ENCODE data around the gene NAPB.
"Not testable (repeated sequence)": the region's sequence is repeated elsewhere in the genome, so short reads cannot be mapped to it uniquely, and the experiment has no call there.

The NAPB gene

DNA sequence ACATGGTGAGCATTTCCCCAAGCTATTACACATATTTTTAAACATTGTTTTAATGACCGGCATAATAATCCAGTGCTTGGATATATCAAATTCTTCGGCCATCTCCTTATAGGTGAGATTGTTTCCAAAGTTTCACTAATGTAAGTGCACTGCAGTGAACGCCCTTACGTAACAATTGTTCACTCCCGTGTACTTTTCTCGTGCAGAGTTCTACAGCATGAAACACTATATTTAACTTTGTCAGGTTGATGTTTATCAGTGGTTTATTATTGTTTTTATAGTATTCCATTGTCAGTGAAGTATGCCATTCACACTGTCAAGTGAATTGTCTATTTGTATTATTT is 62.8 kb downstream of the NAPB start:
- no peaks in the 10 kb centered on the region for H3K27me3 Mint-ChIP-seq
- peaks cover 24% of the 10 kb centered on the region for H3K4me1 Mint-ChIP-seq
- DNase-seq (ENCODE audit: low spot score in 2 of 2), result no peak
- peak overlapping the region; percentile 95 for H3K4me3 Mint-ChIP-seq
- no peak for ATAC-seq (replicated peaks; ENCODE audit: extremely low read depth, poor library complexity, severe bottlenecking)
- peak overlapping the region; percentile 98 for H3K27ac Mint-ChIP-seq (ENCODE audit: low read depth)
- H3K36me3 Mint-ChIP-seq (ENCODE audit: insufficient read depth), result peaks cover 32% of the 10 kb centered on the region
- no peaks in the 10 kb centered on the region for H3K9me3 Mint-ChIP-seq

DNA sequence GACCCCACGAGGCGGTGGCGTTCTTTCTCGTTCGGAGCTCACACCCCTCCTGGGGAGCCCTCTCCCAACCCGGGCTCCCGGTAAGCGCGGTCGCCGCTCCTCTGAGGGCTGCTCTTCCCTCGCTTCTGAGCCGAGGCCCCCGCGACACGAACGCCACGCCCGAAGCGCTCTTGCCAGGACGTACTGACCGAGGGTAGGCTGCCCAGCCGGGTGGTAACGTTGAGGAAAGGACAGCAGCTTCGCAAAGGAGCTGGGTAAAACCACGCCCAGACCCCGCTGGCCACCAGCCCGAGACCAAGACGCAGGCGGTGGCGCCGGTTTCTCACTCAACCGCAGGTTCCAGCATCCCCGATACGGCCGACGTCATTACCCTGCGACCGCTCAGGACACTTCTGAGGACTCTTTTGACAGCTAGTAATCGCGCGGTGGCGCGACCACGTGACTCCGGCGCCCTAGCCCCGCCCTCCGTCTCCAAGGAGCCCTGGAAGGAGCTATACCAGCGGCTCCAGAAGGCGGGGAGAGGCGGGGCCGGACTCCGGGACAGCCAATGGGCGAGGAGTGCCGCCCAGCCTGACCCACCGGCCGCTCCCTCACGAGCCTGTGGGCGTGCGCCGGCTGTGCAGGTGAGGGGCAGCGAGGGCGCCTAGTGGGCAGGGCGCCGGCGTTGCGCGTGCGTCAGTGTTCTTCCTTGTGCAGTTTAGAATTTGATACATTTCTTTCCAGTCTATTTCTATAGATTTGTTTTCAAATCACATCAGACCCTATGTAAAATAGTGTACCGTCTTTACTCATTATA is 63.3 kb downstream of the NAPB start:
- Mint-ChIP-seq H3K9me3 (no peaks in the 10 kb centered on the region), H3K36me3 (ENCODE audit: insufficient read depth) (peaks cover 30% of the 10 kb centered on the region), H3K4me3 (peak overlapping the region; percentile 95), H3K27ac (ENCODE audit: low read depth) (peak overlapping the region; percentile 98), H3K4me1 (peaks cover 19% of the 10 kb centered on the region), H3K27me3 (no peaks in the 10 kb centered on the region)
- peak; percentile 99 for DNase-seq (ENCODE audit: low spot score in 2 of 2)
- peak; percentile 63 for ATAC-seq (replicated peaks; ENCODE audit: extremely low read depth, poor library complexity, severe bottlenecking)

DNA sequence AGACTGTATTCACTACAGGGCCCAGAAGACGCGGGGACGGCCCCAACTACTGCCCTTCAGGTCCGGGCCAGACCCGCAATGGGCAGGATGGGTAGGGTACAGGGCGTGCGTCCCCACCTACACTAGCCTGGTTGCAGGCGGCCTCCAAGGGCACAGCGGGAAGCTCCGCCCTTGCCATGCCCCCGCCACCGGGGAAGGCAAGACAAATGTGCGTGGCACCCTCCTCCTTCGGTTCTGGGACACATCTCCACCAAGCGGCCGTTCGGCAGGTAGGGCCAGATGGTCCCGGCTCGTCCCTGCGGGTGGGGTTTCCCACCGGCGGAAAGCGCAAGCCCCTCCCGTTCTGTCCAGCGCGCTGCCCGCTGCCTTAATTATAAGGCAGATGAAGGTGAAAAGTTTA is 65.1 kb downstream of the NAPB start:
- no peaks in the 10 kb centered on the region for H3K27me3 Mint-ChIP-seq

DNA sequence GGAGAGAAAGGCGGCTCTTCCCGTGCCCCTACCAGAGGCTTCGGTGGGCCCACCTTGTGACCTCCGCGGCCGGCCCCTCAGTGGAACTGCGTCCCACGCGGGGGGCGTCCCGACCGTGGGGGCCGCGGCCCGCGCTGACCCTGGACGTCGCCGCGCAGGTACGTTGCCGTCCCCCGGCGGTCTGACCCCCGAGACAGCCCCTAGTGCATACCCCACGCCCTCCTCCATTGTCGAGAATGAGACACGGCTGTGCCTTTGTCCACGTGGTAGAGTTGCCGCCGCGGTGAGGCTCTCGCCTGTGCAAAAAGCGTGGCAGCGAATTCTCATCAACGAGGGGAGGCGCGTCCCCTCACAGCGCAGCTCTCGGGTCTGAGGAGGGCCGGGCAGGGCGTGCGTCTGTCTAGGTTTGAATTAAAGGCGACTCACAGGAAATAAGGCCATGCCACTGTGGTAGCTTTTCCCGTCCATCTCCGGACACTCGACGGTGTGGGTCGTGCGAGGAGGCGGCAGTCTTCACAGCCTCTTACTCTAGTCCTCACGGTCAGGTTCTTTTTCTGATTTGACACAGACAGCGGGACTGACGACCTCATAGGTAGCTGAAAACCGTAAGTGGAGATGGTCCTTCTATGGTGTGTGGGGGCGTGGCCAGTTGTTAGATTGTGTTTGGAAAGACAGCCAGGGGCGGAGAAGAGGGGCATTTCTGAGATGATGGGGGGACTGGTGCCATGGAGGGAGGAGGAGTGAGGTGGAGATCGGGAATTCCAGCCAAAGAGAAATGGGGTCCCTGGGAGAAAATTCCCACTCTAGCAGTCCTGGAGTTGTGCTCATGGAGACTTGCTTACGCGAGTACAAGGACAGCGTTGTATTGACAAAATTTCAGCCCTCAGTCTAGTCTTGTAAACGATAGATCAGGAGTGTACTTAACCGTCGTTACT is 70.1 kb downstream of the NAPB start:
- ATAC-seq (replicated peaks; ENCODE audit: extremely low read depth, poor library complexity, severe bottlenecking) (peak; percentile 35), DNase-seq (ENCODE audit: low spot score in 2 of 2) (peak; percentile 48 to 59)
- peaks cover 20% of the 10 kb centered on the region for H3K4me1 Mint-ChIP-seq
- peak overlapping the region; percentile 98 for H3K4me3 Mint-ChIP-seq
- no peaks in the 10 kb centered on the region for H3K9me3 Mint-ChIP-seq
- peaks cover 27% of the 10 kb centered on the region for H3K36me3 Mint-ChIP-seq (ENCODE audit: insufficient read depth)
- no peaks in the 10 kb centered on the region for H3K27me3 Mint-ChIP-seq
- peak overlapping the region; percentile 100 for H3K27ac Mint-ChIP-seq (ENCODE audit: low read depth)

More for the DNA sequence above, 65.1 kb downstream of the NAPB start:
- no peak overlapping the region for H3K27ac Mint-ChIP-seq (ENCODE audit: low read depth)
- peaks cover 23% of the 10 kb centered on the region for H3K36me3 Mint-ChIP-seq (ENCODE audit: insufficient read depth)
- ATAC-seq (replicated peaks; ENCODE audit: extremely low read depth, poor library complexity, severe bottlenecking) (no peak), DNase-seq (ENCODE audit: low spot score in 2 of 2) (no peak)
- H3K9me3 Mint-ChIP-seq, result no peaks in the 10 kb centered on the region
- peak overlapping the region; percentile 95 for H3K4me3 Mint-ChIP-seq
- peaks cover 18% of the 10 kb centered on the region for H3K4me1 Mint-ChIP-seq

DNA sequence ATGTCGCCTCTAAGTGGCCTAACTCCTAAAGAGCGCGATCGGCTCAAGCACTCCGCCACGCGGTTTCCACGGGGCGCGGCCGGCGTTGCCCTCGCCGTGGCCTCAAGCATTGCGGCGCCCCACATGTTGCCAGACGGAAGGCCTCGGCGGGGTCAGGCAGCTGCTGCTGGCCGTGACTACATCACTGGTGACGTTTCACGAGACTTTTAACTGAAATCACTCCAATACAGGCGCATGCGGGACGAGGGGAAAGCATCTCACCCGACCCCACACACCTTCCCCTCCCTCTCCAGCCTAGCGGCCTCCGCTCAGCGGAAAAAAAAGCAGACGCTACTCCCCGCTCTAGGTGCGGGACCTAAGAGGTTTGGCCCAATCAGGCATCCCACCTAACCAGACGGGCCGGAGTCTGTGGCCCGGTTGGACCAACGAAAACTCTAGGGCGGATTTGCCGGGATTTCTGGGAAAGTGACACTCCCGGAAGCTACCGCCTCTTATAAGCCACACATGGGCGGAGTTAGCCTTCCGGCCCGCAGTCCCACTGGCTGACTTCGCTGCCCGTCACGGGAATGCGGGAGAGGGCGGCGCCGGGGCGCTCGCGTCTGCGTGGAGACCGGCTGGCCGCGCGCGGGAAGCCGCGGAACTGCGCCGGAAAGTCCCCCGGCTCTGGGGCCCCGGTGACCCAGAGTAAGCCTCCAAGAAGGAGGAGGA is 70.9 kb downstream of the NAPB start, which contains the start of gene NXT1:
Gene NXT1, plus strand, starts transcription at position 596 of the 708 bp plus-strand sequence. CDS start 3,251 bp downstream, outside the sequence.
- peaks cover 20% of the 10 kb centered on the region for H3K4me1 Mint-ChIP-seq
- peak; percentile 80 for ATAC-seq (replicated peaks; ENCODE audit: extremely low read depth, poor library complexity, severe bottlenecking)
- no peaks in the 10 kb centered on the region for H3K9me3 Mint-ChIP-seq
- H3K27me3 Mint-ChIP-seq, result no peaks in the 10 kb centered on the region
- H3K36me3 Mint-ChIP-seq (ENCODE audit: insufficient read depth), result peaks cover 25% of the 10 kb centered on the region
- DNase-seq (ENCODE audit: low spot score in 2 of 2), result peak; percentile 93 to 97
- H3K4me3 Mint-ChIP-seq, result peak within 1 kb of the TSS; percentile 98
- H3K27ac Mint-ChIP-seq (ENCODE audit: low read depth), result peak within 1 kb of the TSS; percentile 100

DNA sequence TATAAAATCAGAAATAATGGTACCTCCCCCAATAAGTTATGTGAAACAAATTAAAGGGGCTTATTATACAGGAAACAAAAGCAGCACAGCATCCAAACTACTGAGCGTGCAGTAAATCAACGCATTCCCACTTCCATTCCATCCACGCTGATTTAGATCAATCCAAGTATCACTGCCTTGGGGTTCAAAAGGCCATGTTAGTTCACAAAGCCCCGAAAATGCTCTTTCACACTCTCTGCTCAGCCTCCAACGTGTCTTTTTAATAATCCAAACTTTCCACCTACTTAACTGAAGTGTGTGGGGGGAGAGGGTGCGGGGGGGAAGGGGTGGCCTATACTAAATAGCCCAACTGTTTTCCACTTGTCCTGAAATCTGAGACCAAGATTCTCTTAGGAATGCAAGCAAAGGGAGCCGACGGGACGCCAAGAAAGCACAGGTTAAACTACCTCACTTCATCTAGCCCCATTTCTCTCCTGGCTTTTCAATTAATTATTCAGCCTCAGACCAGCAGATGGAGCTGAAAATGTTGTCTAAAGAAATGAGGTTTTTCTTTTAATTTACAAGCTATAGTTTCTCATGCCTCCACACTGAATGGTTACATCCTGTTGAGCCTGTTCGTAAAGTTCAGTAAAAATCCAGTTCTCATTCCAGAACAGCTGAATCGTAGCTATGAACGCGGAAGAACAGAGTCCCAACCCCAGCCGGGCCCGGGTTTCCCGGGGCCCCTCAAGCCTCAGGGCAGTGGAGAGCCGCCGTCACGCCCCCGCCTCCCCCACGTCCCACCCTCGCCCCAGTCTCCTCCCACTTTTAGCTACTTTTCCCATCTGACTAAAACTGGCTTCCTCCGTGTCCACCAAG is 71.7 kb downstream of the NAPB start:
- DNase-seq (ENCODE audit: low spot score in 2 of 2), result no peak
- Mint-ChIP-seq H3K27ac (ENCODE audit: low read depth) (peak overlapping the region; percentile 100), H3K4me3 (peak overlapping the region; percentile 98), H3K9me3 (no peaks in the 10 kb centered on the region), H3K27me3 (no peaks in the 10 kb centered on the region), H3K4me1 (peaks cover 20% of the 10 kb centered on the region), H3K36me3 (ENCODE audit: insufficient read depth) (peaks cover 25% of the 10 kb centered on the region)
- peak; percentile 43 for ATAC-seq (replicated peaks; ENCODE audit: extremely low read depth, poor library complexity, severe bottlenecking)

DNA sequence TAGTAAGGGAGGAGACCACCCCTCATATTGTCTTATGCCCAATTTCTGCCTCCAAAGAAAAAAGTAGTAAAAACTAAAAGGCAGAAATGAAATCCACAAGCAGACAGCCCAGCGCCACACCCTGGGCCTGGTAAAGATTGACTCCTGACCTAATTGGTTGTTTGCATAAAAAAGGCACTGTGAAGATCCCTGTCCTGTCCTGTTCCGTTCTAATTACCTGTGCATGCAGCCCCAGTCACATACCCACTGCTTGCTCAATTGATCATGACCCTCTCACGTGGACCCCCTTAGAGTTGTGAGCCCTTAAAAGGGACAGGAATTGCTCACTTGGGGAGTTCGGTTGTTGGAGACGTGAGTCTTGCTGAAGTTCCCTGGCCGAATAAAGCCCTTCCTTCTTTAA is 72.8 kb downstream of the NAPB start:
- Mint-ChIP-seq H3K27ac (ENCODE audit: low read depth) (peak overlapping the region; percentile 100), H3K4me1 (peaks cover 20% of the 10 kb centered on the region), H3K36me3 (ENCODE audit: insufficient read depth) (peaks cover 23% of the 10 kb centered on the region)
- H3K4me3 Mint-ChIP-seq; H3K9me3 Mint-ChIP-seq; ATAC-seq (replicated peaks; ENCODE audit: extremely low read depth, poor library complexity, severe bottlenecking); H3K27me3 Mint-ChIP-seq; DNase-seq (ENCODE audit: low spot score in 2 of 2): not testable (repeated sequence)

DNA sequence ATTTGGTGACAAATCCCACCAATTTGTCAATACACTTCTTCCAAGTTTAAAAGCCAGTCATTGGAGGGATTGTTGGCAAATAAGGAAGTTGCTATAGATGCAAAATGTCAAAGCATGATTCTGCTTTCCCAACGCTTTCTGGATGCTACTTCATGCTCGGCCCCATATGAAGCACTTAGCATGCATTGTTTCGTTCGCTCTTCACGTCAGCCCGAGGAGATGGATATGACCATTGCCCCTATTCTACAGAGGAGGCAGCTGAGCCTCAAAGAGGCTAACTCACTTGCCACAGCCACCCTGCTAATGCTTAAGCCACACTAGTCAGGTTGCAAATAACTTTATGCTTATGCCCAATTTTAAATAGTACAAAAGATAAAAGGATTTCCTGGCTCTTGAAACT is 73.5 kb downstream of the NAPB start:
- Mint-ChIP-seq H3K9me3 (no peaks in the 10 kb centered on the region), H3K27me3 (no peaks in the 10 kb centered on the region), H3K27ac (ENCODE audit: low read depth) (no peak overlapping the region), H3K4me1 (peaks cover 20% of the 10 kb centered on the region), H3K36me3 (ENCODE audit: insufficient read depth) (peaks cover 23% of the 10 kb centered on the region), H3K4me3 (no peak overlapping the region)
- DNase-seq (ENCODE audit: low spot score in 2 of 2), result no peak
- no peak for ATAC-seq (replicated peaks; ENCODE audit: extremely low read depth, poor library complexity, severe bottlenecking)

DNA sequence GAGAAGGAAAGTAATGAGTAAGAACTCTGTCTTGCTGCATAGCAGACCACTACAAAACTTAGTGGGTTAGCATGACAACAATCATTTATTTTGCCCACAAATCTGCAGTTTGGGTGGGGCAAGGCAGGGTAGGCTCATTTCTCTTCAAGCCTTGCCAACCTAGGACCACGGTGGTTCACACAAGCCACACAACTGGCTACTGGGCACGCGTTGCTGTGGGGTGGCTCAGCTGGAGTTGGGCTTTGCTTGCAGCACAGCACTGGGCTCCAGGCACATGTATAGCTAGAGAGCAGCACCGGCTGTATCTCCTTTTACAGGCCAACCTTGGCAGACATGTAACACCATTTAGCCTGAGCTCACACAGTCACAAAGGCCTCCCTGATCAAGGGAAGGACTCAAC is 75.3 kb downstream of the NAPB start:
- no peaks in the 10 kb centered on the region for H3K9me3 Mint-ChIP-seq
- no peak for DNase-seq (ENCODE audit: low spot score in 2 of 2)
- no peak for ATAC-seq (replicated peaks; ENCODE audit: extremely low read depth, poor library complexity, severe bottlenecking)
- no peak overlapping the region for H3K27ac Mint-ChIP-seq (ENCODE audit: low read depth)
- H3K27me3 Mint-ChIP-seq, result no peaks in the 10 kb centered on the region
- H3K4me3 Mint-ChIP-seq, result no peak overlapping the region
- H3K4me1 Mint-ChIP-seq, result peaks cover 14% of the 10 kb centered on the region
- peaks cover 20% of the 10 kb centered on the region for H3K36me3 Mint-ChIP-seq (ENCODE audit: insufficient read depth)

DNA sequence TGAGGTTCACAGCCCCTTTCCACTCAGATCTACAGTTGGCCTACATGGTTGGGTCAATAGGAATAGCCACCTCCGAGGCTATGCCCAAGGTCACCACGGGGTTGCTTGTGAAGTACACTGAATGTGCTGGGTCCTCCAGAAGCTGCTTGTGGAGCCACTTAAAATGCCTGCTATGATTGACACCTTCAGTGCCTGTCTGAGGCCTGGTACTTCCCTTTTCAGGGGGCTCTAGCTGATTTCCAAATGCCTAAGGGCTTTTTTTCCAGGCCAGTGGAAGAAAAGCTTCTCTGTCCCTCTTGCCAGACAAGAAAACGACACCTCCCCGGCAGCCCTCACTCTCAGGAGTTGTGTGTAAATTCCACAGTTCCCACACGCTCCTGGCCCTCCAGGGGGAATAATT is 77.0 kb downstream of the NAPB start:
- DNase-seq (ENCODE audit: low spot score in 2 of 2) (no peak), ATAC-seq (replicated peaks; ENCODE audit: extremely low read depth, poor library complexity, severe bottlenecking) (no peak)
- H3K9me3 Mint-ChIP-seq, result no peaks in the 10 kb centered on the region
- peaks cover 3% of the 10 kb centered on the region for H3K4me1 Mint-ChIP-seq
- H3K4me3 Mint-ChIP-seq, result no peak overlapping the region
- no peaks in the 10 kb centered on the region for H3K27me3 Mint-ChIP-seq
- H3K36me3 Mint-ChIP-seq (ENCODE audit: insufficient read depth), result peaks cover 7% of the 10 kb centered on the region
- H3K27ac Mint-ChIP-seq (ENCODE audit: low read depth), result no peak overlapping the region

DNA sequence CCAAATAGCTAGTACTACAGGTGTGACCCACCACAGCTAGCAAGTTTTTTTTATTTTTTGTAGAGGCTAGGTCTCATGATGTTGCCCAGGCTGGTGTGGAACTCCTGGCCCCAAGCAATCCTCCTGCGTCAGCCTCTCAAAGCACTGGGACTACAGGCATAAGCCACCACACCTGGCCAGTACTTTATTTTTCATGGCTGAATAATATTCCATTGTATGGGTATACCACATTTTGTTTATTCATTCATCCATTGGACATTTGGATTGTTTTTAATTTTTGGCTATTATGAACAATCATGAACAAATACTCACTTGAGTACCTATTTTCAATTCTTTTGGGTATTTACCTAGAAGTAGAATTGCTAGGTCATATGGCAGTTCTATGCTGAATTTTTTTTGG is 77.7 kb downstream of the NAPB start:
- ATAC-seq (replicated peaks; ENCODE audit: extremely low read depth, poor library complexity, severe bottlenecking), result no peak
- DNase-seq (ENCODE audit: low spot score in 2 of 2), result no peak
- no peaks in the 10 kb centered on the region for H3K4me1 Mint-ChIP-seq
- H3K27ac Mint-ChIP-seq (ENCODE audit: low read depth), result no peak overlapping the region
- no peaks in the 10 kb centered on the region for H3K9me3 Mint-ChIP-seq
- H3K27me3 Mint-ChIP-seq, result no peaks in the 10 kb centered on the region
- peaks cover 7% of the 10 kb centered on the region for H3K36me3 Mint-ChIP-seq (ENCODE audit: insufficient read depth)
- no peak overlapping the region for H3K4me3 Mint-ChIP-seq
